Neural crest cell (in vitro differentiated cells): ENCODE data around the gene RASA3. TPM values are rescaled to one million over a fixed set of nuclear protein-coding genes. Genes with fewer than 3 reads are reported as not detected.

ENCODE experiments used
- DNase-seq: peaks from one replicate; pipeline ENCODE4 v3.0.0; 2021; ENCODE audit warnings: low read depth, mixed read lengths, low spot score
- H3K27ac Mint-ChIP-seq: one replicate; pipeline ENCODE4 v1.8.0; 2021; ENCODE audit warnings: mild to moderate bottlenecking, mixed read lengths; ENCODE audit not compliant: unreplicated experiment
- H3K27me3 Mint-ChIP-seq: 2 replicates; pipeline ENCODE4 v1.8.0; 2021; ENCODE audit warnings: low read depth, mild to moderate bottlenecking, mixed read lengths
- H3K36me3 Mint-ChIP-seq: 2 replicates; pipeline ENCODE4 v1.8.0; 2021; ENCODE audit warnings: low read depth, mild to moderate bottlenecking, mixed read lengths
- H3K4me1 Mint-ChIP-seq: 2 replicates; pipeline ENCODE4 v1.8.0; 2021; ENCODE audit warnings: mixed read lengths
- H3K4me3 Mint-ChIP-seq: one replicate; pipeline ENCODE4 v1.8.0; 2021; ENCODE audit warnings: mild to moderate bottlenecking, mixed read lengths
- H3K9me3 Mint-ChIP-seq: 2 replicates; pipeline ENCODE4 v1.8.0; 2021; ENCODE audit warnings: mixed read lengths
- total RNA-seq: library from RNA; stranded (reverse); gene quantifications from 2 replicates; pipeline ENCODE4 v1.2.1, GENCODE V29; 2021
- TF ChIP-seq, protein P1 (sequence below): fragments of 200-600 bp; sonication (generic); conservative IDR thresholded peaks from 2 replicates; pipeline ENCODE4 v1.5.0; 2021; ENCODE audit warnings: antibody characterized with exemption, mild to moderate bottlenecking

Gene RASA3
- total RNA-seq, 1 donor from 2014 or later, result 29.5 TPM

DNA sequence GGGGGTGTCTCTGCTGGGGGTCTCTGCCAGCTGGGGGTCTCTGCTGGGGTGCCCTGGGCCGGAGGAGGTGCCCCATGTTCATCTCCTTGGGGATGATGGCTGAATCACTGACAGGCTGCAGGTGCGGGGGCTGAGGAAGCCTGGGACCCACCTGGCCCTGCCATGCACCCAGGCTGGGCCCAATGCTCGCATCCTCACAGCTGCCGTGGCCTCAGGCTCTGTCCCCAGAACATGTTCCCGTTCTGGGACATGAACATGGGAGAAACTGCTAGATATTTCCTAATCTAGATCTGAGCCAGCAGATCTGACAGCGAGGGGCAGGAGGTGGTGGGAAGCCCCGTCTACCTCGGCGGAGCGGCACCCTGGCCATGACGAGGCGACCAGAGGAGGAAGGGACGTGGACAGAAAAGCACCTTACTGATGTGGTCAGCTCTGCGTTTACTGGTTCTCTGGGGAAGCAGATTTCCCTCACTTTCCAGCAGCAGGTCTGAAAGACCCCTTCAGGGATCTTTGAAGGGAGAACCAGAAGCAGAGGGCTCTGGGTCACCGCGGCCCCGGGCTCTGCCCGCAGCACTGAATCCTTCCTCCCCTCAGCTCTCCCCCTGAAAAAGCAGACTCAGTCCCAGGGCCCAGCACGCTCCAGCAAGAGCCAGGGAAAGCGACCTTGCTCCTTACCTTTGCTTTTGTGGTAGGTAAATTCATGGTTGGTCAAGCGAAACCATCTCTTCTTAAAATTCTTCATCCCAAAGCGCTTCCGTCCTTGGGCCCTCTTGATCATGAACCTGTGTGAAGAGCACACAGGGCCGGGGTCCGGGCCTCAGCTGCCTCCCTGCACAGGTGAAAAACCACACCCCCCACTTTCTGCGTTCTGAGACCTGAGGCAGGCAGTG is 132.0 kb downstream of the RASA3 start:
- TF ChIP-seq, protein P1, sequence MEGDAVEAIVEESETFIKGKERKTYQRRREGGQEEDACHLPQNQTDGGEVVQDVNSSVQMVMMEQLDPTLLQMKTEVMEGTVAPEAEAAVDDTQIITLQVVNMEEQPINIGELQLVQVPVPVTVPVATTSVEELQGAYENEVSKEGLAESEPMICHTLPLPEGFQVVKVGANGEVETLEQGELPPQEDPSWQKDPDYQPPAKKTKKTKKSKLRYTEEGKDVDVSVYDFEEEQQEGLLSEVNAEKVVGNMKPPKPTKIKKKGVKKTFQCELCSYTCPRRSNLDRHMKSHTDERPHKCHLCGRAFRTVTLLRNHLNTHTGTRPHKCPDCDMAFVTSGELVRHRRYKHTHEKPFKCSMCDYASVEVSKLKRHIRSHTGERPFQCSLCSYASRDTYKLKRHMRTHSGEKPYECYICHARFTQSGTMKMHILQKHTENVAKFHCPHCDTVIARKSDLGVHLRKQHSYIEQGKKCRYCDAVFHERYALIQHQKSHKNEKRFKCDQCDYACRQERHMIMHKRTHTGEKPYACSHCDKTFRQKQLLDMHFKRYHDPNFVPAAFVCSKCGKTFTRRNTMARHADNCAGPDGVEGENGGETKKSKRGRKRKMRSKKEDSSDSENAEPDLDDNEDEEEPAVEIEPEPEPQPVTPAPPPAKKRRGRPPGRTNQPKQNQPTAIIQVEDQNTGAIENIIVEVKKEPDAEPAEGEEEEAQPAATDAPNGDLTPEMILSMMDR, result no peak
- Mint-ChIP-seq H3K27ac (peak overlapping the region; percentile 63), H3K4me3 (no peak overlapping the region), H3K9me3 (no peaks in the 10 kb centered on the region), H3K4me1 (no peaks in the 10 kb centered on the region), H3K36me3 (peaks cover 2% of the 10 kb centered on the region), H3K27me3 (no peaks in the 10 kb centered on the region)
- no peak for DNase-seq

DNA sequence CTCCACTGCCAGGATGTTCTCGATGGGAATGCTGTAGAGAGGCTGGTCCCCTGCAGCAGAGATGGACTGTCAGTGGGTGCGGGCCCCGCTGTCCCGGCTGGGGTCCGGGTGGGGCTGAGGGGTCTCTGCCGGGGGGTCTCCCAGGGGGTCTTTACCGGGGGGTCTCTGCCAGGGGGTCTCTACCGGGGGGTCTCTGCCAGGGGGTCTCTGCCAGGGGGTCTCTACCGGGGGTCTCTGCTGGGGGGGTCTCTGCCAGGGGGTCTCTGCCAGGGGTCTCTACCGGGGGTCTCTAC is 132.9 kb downstream of the RASA3 start:
- Mint-ChIP-seq H3K4me1 (no peaks in the 10 kb centered on the region), H3K9me3 (no peaks in the 10 kb centered on the region), H3K27me3 (no peaks in the 10 kb centered on the region), H3K4me3 (no peak overlapping the region), H3K27ac (no peak overlapping the region), H3K36me3 (peaks cover 2% of the 10 kb centered on the region)
- TF ChIP-seq, protein P1, result no peak
- DNase-seq, result no peak

DNA sequence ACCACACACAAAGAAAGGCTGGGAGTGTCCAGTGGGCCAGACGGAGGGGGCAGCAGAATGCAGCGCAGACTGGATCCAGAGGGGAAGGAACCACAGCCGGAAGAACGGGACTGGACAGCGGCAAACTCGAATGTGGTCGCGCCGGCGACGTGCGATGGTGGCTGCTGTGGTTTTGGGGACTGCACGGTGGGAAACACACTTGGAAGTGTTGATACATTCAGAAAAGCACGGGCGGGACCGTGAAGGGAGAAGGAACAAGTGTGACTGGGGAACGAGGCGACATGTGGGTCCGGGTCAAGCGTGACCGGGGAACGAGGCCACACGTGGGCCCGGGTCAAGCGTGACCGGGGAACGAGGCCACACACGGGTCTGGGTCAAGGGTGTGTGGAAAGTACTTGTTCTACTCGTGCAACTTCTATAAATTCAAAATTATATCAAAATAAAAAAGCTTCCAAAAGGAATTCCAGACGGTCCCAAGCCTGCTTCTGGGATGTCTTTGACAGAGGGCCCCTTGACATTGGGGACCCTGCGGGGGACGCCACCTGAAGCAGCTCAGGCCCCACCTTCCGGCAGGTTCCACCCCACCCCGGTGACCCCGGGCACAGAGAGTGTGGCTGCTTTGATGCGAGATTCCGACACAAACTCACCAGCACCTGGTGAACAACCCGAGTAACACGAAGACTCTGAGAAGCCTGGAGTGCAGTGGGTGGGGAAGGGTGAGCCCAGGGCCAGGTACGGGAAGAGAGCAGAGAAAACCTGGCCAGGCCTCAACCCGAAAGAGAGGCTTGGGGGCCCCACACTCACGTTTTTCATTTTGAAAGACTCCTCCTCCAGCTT is 133.4 kb downstream of the RASA3 start:
- Mint-ChIP-seq H3K27me3 (no peaks in the 10 kb centered on the region), H3K4me3 (no peak overlapping the region), H3K36me3 (peaks cover 2% of the 10 kb centered on the region), H3K9me3 (no peaks in the 10 kb centered on the region), H3K4me1 (no peaks in the 10 kb centered on the region), H3K27ac (peak overlapping the region; percentile 91)
- DNase-seq, result no peak
- TF ChIP-seq, protein P1, result no peak

DNA sequence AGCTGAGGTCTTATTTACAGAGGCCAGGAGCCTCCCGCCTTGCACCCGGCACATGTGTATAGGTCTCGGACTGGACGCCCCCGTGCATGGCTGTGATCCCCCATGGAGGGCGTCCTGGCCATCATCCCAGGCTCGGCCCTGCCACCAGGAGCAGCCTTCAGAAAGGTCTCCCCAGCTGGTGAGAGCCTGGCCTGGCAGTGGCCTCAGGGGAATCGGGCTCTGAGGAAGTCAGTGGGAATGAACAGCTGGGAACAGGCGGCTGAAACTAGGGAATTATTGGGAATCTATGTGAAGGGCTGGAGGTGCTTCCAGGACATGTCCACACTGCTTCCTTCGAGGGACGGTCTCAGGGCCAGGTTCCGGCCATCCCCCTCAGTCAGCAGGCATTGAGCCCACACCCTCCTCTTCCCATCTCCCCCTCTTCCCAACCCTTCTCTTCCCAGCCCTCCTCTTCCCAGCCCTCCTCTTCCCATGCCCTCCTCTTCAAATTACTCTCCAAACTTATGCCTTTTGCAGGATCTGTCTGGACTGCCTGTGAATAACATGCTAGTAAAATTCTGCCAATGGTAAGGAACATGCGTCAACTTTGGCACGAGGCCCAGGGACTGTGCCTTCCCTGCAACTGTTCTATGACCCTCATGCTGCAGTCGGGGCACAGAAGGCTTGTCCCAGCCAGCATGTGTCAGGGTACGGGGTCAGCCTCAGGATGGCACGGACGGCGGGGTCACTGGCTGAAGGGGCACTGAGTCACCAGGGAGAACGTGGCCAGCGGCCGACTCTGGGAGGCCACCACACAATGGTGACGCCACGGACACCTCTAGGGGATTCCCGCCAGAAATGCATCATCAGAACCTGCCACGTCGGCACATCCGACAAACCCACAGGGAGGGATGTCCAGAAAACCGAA is 134.3 kb downstream of the RASA3 start:
- Mint-ChIP-seq H3K36me3 (peaks cover 2% of the 10 kb centered on the region), H3K4me3 (no peak overlapping the region), H3K4me1 (no peaks in the 10 kb centered on the region), H3K27ac (peak overlapping the region; percentile 91), H3K9me3 (no peaks in the 10 kb centered on the region), H3K27me3 (no peaks in the 10 kb centered on the region)
- no peak for DNase-seq
- TF ChIP-seq, protein P1, result no peak
